ENCODE results near the gene CTPS2. TPM values are rescaled to one million over a fixed set of nuclear protein-coding genes. Genes with fewer than 3 reads are reported as not detected.

Gene CTPS2
- total and polyA plus RNA-seq, 4 donors, result 5.1 to 17.6 (median 12.1) TPM

DNA sequence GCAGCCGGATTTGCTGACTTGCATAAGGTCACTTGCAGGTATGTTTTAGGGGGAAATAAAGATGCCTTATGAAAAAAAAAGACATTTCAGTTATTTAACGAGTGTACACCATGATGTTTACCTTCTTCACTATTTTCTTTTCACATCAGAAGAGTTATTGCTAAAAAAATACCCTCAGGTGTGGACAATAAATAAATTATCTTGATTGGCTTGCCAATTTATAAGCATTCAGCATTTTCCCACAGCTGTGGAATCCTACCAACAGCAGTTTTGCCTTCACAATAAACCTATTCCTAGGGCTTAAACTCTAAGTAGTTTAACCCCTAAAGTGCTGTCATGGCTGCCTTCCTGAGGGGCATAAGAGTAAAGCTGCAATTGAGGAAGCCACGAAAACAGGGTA is 145.9 kb downstream of the CTPS2 start:
- ATAC-seq (ENCODE audit: low FRiP score), result no peak
- H3K27me3 ChIP-seq (ENCODE audit: control insufficient read depth in 1 of 2, insufficient read depth in 2 of 2, low read length in 1 of 2), result no peaks in the 10 kb centered on the region
- intact Hi-C loops (cut with DNase I), result no loop called here
- no peak overlapping the region for H3K4me3 ChIP-seq (ENCODE audit: low read length in 2 of 2)
- no peaks in the 10 kb centered on the region for H3K36me3 ChIP-seq (ENCODE audit: control insufficient read depth in 1 of 2, insufficient read depth in 2 of 2, low read length in 1 of 2)
- no peaks in the 10 kb centered on the region for H3K4me1 ChIP-seq (ENCODE audit: control insufficient read depth in 1 of 2, insufficient read depth in 2 of 2, low read length in 2 of 2)
- H3K27ac ChIP-seq (ENCODE audit: low read depth in 1 of 2, low read length in 2 of 2), result no peak overlapping the region
- DNase-seq, result no peak
- WGBS, 2 donors, result 54 to 75% methylated on average over 3 of the region's 3 CpGs
- H3K9me3 ChIP-seq (ENCODE audit: control insufficient read depth, low read length), result no peaks in the 10 kb centered on the region

DNA sequence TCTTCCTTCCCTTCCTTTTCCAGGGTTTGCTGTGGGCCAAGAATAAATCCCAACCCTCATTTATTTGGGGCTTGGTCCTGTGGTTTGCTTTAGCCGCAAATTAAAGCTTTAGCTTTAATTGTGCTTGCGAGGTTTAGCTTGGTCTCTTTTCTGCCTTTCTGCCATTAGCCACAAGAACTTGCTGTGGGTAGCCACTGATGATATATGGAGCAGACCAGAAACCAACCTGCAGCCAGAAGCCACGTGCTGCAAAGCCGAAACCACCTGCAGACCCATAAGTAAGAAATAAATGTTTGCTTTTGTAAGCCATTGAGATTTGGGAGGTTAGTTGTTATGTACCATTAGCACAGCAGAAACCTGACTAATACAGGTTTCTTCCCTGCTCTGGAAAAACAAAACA is 152.3 kb downstream of the CTPS2 start:
- DNase-seq (no peak), ATAC-seq (ENCODE audit: low FRiP score) (no peak)
- WGBS, 2 donors, result 95 to 96% methylated on average over 4 of the region's 4 CpGs
- H3K4me3 ChIP-seq (ENCODE audit: low read length in 2 of 2), result no peak overlapping the region
- no peaks in the 10 kb centered on the region for H3K4me1 ChIP-seq (ENCODE audit: control insufficient read depth in 1 of 2, insufficient read depth in 2 of 2, low read length in 2 of 2)
- H3K27ac ChIP-seq (ENCODE audit: low read depth in 1 of 2, low read length in 2 of 2), result no peak overlapping the region
- intact Hi-C loops (cut with DNase I), result no loop called here
- H3K27me3 ChIP-seq (ENCODE audit: control insufficient read depth in 1 of 2, insufficient read depth in 2 of 2, low read length in 1 of 2), result no peaks in the 10 kb centered on the region
- no peaks in the 10 kb centered on the region for H3K9me3 ChIP-seq (ENCODE audit: control insufficient read depth, low read length)
- no peaks in the 10 kb centered on the region for H3K36me3 ChIP-seq (ENCODE audit: control insufficient read depth in 1 of 2, insufficient read depth in 2 of 2, low read length in 1 of 2)

DNA sequence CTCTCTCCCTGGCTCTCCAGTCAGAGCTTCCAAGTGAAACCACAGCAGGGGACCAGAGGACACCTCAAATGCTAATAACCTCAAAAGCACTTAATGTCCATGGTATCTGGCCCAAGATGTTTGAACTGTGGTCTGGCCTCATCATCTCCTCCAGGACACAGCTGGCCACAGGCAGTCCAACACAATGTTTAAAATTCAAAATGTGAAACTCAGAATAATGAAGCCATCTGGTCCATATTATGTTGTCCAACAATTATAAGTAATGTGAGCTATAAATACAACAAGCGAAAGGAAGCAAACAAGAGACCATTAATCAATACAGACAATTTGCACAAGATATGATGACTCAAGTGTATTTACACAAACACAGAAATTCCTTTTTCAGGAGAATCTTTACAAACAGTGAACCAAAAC is 153.3 kb downstream of the CTPS2 start:
- DNase-seq (no peak), ATAC-seq (ENCODE audit: low FRiP score) (no peak)
- H3K27me3 ChIP-seq (ENCODE audit: control insufficient read depth in 1 of 2, insufficient read depth in 2 of 2, low read length in 1 of 2), result no peaks in the 10 kb centered on the region
- no peaks in the 10 kb centered on the region for H3K36me3 ChIP-seq (ENCODE audit: control insufficient read depth in 1 of 2, insufficient read depth in 2 of 2, low read length in 1 of 2)
- WGBS, 2 donors, result 81 to 83% methylated on average over 1 of the region's 1 CpG
- H3K9me3 ChIP-seq (ENCODE audit: control insufficient read depth, low read length), result no peaks in the 10 kb centered on the region
- intact Hi-C loops (cut with DNase I), result no loop called here
- H3K27ac ChIP-seq (ENCODE audit: low read depth in 1 of 2, low read length in 2 of 2), result no peak overlapping the region
- H3K4me1 ChIP-seq (ENCODE audit: control insufficient read depth in 1 of 2, insufficient read depth in 2 of 2, low read length in 2 of 2), result no peaks in the 10 kb centered on the region
- H3K4me3 ChIP-seq (ENCODE audit: low read length in 2 of 2), result no peak overlapping the region

DNA sequence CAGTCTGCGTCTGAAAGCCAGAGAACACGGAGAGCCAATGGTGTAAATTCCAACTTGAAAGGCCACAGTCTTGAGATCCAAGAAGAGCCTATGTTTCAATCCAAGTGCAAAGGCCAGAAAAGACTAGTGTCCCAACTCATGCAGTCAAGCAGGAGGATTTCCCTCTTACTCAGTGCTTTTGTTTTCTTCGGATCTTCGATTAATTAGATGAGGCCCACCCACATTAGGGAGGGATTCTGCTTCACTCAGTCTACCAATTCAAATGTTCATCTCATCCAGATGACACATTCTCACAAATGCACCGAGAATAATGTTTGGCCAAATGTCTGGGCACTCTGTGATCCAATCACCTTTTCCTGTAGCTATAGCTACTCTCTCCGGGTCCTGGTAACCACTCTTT is 154.0 kb downstream of the CTPS2 start:
- H3K4me1 ChIP-seq (ENCODE audit: control insufficient read depth in 1 of 2, insufficient read depth in 2 of 2, low read length in 2 of 2), result no peaks in the 10 kb centered on the region
- H3K9me3 ChIP-seq (ENCODE audit: control insufficient read depth, low read length), result no peaks in the 10 kb centered on the region
- no peak for DNase-seq
- intact Hi-C loops (cut with DNase I), result no loop called here
- 86 to 91% methylated on average over 6 of the region's 6 CpGs for WGBS, 2 donors
- ATAC-seq (ENCODE audit: low FRiP score), result no peak
- H3K4me3 ChIP-seq (ENCODE audit: low read length in 2 of 2), result no peak overlapping the region
- H3K36me3 ChIP-seq (ENCODE audit: control insufficient read depth in 1 of 2, insufficient read depth in 2 of 2, low read length in 1 of 2), result no peaks in the 10 kb centered on the region
- H3K27me3 ChIP-seq (ENCODE audit: control insufficient read depth in 1 of 2, insufficient read depth in 2 of 2, low read length in 1 of 2), result no peaks in the 10 kb centered on the region
- no peak overlapping the region for H3K27ac ChIP-seq (ENCODE audit: low read depth in 1 of 2, low read length in 2 of 2)

GRCh38 chrX:16552546-16552945 is 159.9 kb downstream of the CTPS2 start:
- DNase-seq (no peak), ATAC-seq (ENCODE audit: low FRiP score) (no peak)
- H3K27ac ChIP-seq (ENCODE audit: low read depth in 1 of 2, low read length in 2 of 2), result no peak overlapping the region
- no peaks in the 10 kb centered on the region for H3K9me3 ChIP-seq (ENCODE audit: control insufficient read depth, low read length)
- 76 to 90% methylated on average over 3 of the region's 3 CpGs for WGBS, 2 donors
- H3K4me1 ChIP-seq (ENCODE audit: control insufficient read depth in 1 of 2, insufficient read depth in 2 of 2, low read length in 2 of 2), result no peaks in the 10 kb centered on the region
- H3K27me3 ChIP-seq (ENCODE audit: control insufficient read depth in 1 of 2, insufficient read depth in 2 of 2, low read length in 1 of 2), result no peaks in the 10 kb centered on the region
- no peak overlapping the region for H3K4me3 ChIP-seq (ENCODE audit: low read length in 2 of 2)
- H3K36me3 ChIP-seq (ENCODE audit: control insufficient read depth in 1 of 2, insufficient read depth in 2 of 2, low read length in 1 of 2), result no peaks in the 10 kb centered on the region
- intact Hi-C loops (cut with DNase I), result no loop called here

DNA sequence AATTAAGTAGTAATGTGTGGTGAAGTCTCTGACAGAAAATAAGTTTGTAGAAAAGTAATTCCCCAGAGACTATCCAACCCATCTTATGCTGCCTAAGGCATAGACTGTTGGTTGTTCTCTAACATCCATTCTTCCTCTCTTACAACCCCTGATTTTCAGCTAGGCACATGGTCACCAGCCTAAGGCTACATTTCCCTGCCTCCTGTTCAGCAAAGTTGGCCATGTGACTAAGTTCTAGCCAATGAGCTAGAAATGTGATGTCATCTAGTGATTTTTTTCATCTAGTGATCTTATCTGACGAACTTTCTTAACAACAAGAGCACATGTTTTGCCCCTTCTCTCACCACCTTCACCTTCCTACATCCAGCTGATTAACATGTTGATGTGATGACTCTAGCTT is 164.8 kb downstream of the CTPS2 start:
- ATAC-seq (ENCODE audit: low FRiP score) (no peak), DNase-seq (no peak)
- WGBS, 2 donors, result 78 to 90% methylated on average over 1 of the region's 1 CpG
- Histone ChIP-seq H3K9me3 (ENCODE audit: control insufficient read depth, low read length) (no peaks in the 10 kb centered on the region), H3K27me3 (ENCODE audit: control insufficient read depth in 1 of 2, insufficient read depth in 2 of 2, low read length in 1 of 2) (no peaks in the 10 kb centered on the region), H3K4me3 (ENCODE audit: low read length in 2 of 2) (no peak overlapping the region), H3K36me3 (ENCODE audit: control insufficient read depth in 1 of 2, insufficient read depth in 2 of 2, low read length in 1 of 2) (no peaks in the 10 kb centered on the region), H3K4me1 (ENCODE audit: control insufficient read depth in 1 of 2, insufficient read depth in 2 of 2, low read length in 2 of 2) (no peaks in the 10 kb centered on the region), H3K27ac (ENCODE audit: low read depth in 1 of 2, low read length in 2 of 2) (no peak overlapping the region)
- intact Hi-C loops (cut with DNase I), result no loop called here

DNA sequence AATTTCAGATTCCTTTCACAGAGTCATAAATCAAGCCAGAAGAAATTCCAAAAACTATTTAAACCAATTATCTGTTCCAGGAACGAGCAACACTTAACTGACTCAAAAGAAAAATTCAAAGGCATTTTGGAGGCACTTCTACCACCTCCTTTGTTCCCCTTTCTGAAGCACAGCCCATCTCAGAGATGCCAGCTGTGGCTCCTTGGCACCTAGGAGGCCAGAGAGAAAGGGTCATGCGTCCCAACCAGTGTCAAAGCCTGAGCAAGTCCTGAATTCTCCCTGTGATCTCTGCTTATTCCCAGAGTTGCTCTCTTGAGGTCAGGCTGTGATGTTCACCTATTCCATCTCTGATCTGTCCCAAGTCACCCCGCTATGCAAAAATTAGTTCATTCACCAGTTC is 167.5 kb downstream of the CTPS2 start:
- 68 to 79% methylated on average over 3 of the region's 3 CpGs for WGBS, 2 donors
- Histone ChIP-seq H3K27ac (ENCODE audit: low read depth in 1 of 2, low read length in 2 of 2) (no peak overlapping the region), H3K27me3 (ENCODE audit: control insufficient read depth in 1 of 2, insufficient read depth in 2 of 2, low read length in 1 of 2) (no peaks in the 10 kb centered on the region), H3K4me1 (ENCODE audit: control insufficient read depth in 1 of 2, insufficient read depth in 2 of 2, low read length in 2 of 2) (no peaks in the 10 kb centered on the region), H3K36me3 (ENCODE audit: control insufficient read depth in 1 of 2, insufficient read depth in 2 of 2, low read length in 1 of 2) (no peaks in the 10 kb centered on the region), H3K4me3 (ENCODE audit: low read length in 2 of 2) (no peak overlapping the region), H3K9me3 (ENCODE audit: control insufficient read depth, low read length) (no peaks in the 10 kb centered on the region)
- ATAC-seq (ENCODE audit: low FRiP score) (no peak), DNase-seq (no peak)
- intact Hi-C loops (cut with DNase I), result no loop called here

Small RNA genes within 50 kb of the gene (microRNA-seq; reads per million reads assigned to microRNA genes)
- gene MIR548AM, result 0 reads per million in 2 donors

Other genes starting within 250 kb of the CTPS2 start
- gene S100G, start 62.5 kb downstream of the CTPS2 start, total RNA-seq, result not detected
- 1 to 10 TPM in 1 of 2 donors, not detected in 1; 2.4 TPM for gene S100G, start 62.5 kb downstream of the CTPS2 start, polyA plus RNA-seq
- 10 to 100 TPM; 28.3 to 36.3 TPM for gene SYAP1, start 6.9 kb upstream of the CTPS2 start, total RNA-seq
- 10 to 100 TPM; 13.2 to 13.5 TPM for gene SYAP1, start 6.9 kb upstream of the CTPS2 start, polyA plus RNA-seq
- gene TXLNG, start 73.8 kb upstream of the CTPS2 start, total RNA-seq, result 10 to 100 TPM in 1 of 2 donors, 1 to 10 TPM in 1; 9.4 to 11.8 TPM
- gene TXLNG, start 73.8 kb upstream of the CTPS2 start, polyA plus RNA-seq, result 10 to 100 TPM in 1 of 2 donors, 1 to 10 TPM in 1; 3.6 to 11.2 TPM
- gene RBBP7, start 157.7 kb upstream of the CTPS2 start, total RNA-seq, result 10 to 100 TPM; 89.4 to 97.5 TPM
- 100 to 1,000 TPM in 1 of 2 donors, 10 to 100 TPM in 1; 66.9 to 159 TPM for gene RBBP7, start 157.7 kb upstream of the CTPS2 start, polyA plus RNA-seq
- 1 to 10 TPM; 6.2 to 7.9 TPM for gene REPS2, start 234.0 kb upstream of the CTPS2 start, total RNA-seq
- gene REPS2, start 234.0 kb upstream of the CTPS2 start, polyA plus RNA-seq, result 1 to 10 TPM; 1.1 to 1.9 TPM

Measured in aorta (tissue), 5 donors.